KOPT-K1 (cell line): Measurements from ENCODE around the gene BMF.

Experiments
- H3K27ac ChIP-seq: fragments of 200-600 bp; sonication (generic); 2 replicates; pipeline ENCODE4 v1.5.1; 2016; ENCODE audit warnings: antibody characterized with exemption, mild to moderate bottlenecking, low read depth, low read length; ENCODE audit not compliant: poor library complexity, severe bottlenecking
- H3K36me3 ChIP-seq: fragments of 200-600 bp; sonication (generic); 2 replicates; pipeline ENCODE4 v1.5.1; 2017; ENCODE audit warnings: antibody characterized with exemption, mild to moderate bottlenecking, low read length, moderate library complexity; ENCODE audit not compliant: insufficient read depth
- H3K9me3 ChIP-seq: fragments of 200-600 bp; sonication (generic); 2 replicates; pipeline ENCODE4 v1.5.1; 2017; ENCODE audit warnings: antibody characterized with exemption, low read length, mild to moderate bottlenecking; ENCODE audit not compliant: insufficient read depth, poor library complexity, severe bottlenecking

Gene BMF

DNA sequence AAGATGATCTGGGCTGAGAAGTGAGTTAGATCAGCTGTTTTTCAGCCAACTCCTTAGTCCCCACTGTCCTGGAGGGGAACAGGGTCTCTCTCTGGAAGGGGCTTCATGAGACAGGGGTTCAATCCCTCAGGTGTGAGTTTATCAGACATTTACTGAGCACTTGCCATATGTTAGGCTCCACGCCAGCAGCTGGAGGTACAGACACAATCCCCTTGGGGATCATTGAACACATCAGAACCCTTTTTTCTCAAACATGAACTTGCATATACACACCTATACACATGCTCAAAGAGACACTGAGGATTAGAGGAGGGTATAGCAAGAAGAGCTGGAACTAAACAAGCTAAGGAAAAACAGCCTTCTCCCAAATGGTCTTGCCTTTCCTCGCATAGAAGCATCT, 5.5 kb upstream of the BMF start:
- Histone ChIP-seq H3K27ac (no peak overlapping the region), H3K9me3 (no peaks in the 10 kb centered on the region), H3K36me3 (no peaks in the 10 kb centered on the region)

GRCh38 chr15:40112789-40113188, 4.1 kb upstream of the BMF start:
- no peaks in the 10 kb centered on the region for H3K9me3 ChIP-seq
- H3K27ac ChIP-seq, result no peak overlapping the region
- no peaks in the 10 kb centered on the region for H3K36me3 ChIP-seq

GRCh38 chr15:40111888-40112287, 3.2 kb upstream of the BMF start:
- H3K27ac ChIP-seq, result no peak overlapping the region

GRCh38 chr15:40110866-40111550, 2.3 kb upstream of the BMF start:
- no peaks in the 10 kb centered on the region for H3K36me3 ChIP-seq
- no peaks in the 10 kb centered on the region for H3K9me3 ChIP-seq
- H3K27ac ChIP-seq, result no peak overlapping the region

More at GRCh38 chr15:40111888-40112287, 3.2 kb upstream of the BMF start:
- Histone ChIP-seq H3K36me3 (no peaks in the 10 kb centered on the region), H3K9me3 (no peaks in the 10 kb centered on the region)

DNA sequence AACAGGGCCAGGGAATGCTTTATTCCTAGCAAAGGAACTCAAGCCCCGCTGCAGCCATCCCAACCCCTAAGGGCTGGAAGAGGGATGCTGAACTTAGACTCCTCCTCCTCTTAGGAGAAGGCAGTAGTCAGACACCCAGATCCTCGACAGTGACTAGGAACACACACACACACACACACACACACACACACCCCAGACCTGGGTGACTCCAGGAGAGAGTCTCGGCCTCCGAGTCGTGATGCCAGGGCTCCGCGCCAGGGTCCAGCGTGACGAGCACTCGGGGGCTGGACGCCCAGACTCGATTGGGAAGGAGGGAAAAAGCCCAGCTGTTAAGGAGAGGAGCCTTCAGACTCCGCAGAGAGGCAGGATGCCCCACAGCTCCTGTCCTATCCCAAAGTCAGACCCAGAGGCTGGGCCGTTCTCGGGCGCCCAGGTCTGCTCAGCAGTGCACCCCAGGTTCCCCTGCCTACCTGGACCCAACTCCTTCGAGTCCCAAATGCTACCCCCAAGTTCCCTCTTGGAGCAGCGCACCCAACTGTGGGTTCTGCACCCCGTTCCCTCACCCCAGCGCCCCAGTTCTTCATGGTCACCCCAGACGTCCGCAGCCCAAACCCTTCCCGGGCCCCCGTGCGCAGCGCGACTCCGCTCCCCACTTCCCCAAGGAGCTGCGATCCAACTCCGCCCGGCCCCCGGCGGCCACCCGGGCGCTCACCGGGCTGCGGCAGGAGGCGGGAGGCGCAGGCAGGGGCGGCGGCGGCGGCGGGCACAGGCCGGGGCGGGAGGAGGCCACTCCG, 421 bp downstream of the BMF start:
- H3K36me3 ChIP-seq, result no peaks in the 10 kb centered on the region
- H3K27ac ChIP-seq, result no peak overlapping the region
- H3K9me3 ChIP-seq, result no peaks in the 10 kb centered on the region

DNA sequence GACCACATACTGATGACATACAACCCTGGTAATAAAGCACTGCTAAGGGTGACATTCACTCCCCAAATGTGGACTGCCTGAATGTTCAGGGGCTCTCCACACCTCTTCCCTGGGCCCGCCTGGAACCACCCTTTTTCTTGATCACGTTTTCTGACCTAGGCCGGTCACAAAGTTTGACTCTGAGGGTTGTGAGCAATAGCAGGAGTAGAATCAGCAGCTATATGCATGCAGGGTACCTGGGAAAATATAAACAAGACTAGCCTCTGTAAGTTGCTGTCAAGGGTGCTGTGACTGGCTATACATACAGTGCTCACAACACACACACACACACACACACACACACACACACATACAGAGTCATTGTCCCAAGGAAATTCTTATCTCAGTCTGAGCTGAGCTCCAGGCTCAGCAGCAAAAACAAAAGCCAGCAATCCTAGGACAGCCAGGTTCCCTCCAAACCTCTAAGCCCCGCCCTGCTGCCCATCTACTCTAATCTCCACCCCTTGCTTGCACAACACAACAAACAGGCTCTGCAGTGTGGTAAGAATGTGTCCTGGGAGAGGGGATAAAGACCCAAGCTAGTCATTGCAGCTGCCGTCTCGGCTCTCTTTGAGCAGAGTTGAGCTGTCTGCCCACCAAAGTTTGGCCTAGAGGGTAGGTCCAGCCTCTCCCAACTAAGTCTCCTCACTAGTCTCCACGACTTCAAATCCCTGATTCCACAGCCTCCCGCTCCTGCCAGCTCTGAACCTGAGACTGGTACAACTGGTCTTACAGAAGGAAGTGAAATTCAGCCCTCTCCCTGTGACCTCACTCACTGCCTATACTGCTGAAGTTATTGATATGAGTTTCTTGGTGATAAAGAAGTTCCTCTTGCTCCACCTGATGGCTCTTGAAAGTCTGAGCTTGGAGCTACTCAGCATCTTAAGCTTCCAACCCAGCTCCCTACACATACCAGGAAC, 2.2 kb downstream of the BMF start:
- Histone ChIP-seq H3K9me3 (no peaks in the 10 kb centered on the region), H3K36me3 (no peaks in the 10 kb centered on the region), H3K27ac (no peak overlapping the region)

- H3K36me3 ChIP-seq, result no peaks in the 10 kb centered on the region
- peak overlapping the region; percentile 34 for H3K27ac ChIP-seq
- no peaks in the 10 kb centered on the region for H3K9me3 ChIP-seq
Measured at GRCh38 chr15:40105517-40106202, 3.0 kb downstream of the BMF start.

DNA sequence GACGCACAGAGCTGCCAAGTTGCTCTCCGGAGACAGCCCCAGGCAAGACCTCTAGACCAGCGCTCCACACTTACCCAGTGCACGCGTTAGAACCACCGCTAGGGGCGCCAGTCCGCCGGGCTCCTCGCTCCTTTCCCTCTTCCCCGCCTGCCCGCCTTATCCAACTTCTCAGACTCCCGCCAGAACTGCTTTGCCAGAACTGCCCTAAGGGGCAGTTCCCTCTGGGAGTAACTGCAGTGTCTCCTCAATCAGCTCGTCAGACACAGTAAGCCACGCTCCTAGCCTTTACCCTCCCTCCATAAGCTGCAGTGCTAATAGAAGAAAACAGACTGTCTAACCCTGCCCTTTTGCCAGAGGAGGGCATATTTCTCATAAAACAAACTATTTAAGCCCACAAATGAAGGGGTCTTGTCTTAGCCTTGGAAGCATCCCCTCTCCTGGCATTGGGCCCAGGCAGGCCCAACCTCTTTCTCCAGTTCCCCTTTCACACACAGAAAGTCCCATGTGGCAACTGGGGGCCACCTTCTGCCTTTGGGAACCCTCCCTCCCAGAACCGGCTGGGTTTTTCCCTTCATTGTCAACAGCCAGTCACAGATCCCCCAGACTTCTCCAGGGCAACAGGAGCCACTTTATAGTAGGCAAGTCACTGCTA, 3.7 kb downstream of the BMF start:
- peak overlapping the region; percentile 34 for H3K27ac ChIP-seq
- no peaks in the 10 kb centered on the region for H3K36me3 ChIP-seq

DNA sequence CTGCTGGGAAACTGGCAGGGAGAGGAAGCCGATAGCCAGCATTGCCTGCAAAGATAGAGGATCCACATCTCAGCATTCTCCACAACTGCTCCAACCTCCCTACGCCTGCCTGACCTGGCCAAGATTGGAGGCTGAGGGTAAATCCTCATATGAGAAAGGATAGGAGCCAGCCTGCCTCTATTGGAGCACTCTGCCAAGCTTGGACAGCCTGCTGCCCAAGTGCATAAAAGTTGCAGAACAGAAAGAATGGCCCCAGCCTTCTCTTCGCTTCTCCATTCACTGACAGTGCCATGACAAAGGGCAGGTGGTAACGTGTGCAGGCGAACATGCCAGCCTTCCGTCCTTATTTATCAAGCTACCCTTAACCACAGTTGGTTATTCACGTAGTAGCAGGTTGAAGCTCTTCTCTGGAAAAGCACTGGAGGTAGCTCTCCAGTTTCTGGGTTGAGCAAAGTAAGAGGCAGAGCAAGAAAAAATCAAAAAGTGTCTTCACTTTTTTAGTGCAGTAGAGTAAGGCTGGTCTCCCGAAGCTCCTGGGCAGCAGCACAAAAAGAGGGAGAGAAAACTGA, 4.3 kb downstream of the BMF start:
- Histone ChIP-seq H3K36me3 (no peaks in the 10 kb centered on the region), H3K9me3 (no peaks in the 10 kb centered on the region), H3K27ac (peak overlapping the region; percentile 34)

More for the DNA sequence above, 3.7 kb downstream of the BMF start:
- H3K9me3 ChIP-seq, result no peaks in the 10 kb centered on the region

DNA sequence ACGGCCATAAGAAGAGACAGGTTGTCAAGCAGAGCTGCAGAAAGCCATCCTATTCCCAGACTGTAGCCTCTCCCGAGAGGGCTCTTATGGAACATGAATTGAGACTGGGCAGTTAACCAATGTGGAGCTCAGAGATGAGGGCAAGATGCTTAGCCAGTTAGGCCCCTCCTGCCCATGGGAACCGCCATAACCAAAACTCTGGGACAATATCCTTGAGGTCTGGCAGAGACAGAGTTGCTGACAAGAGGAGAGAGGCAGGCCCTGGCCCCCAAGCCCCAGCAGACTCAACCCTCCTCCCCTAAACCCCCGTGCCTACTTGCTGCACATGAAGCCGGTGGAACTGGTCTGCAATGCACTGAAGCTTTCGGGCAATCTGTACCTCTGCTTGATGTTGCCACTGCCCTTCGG, 4.8 kb downstream of the BMF start:
- H3K36me3 ChIP-seq, result no peaks in the 10 kb centered on the region
- H3K27ac ChIP-seq, result no peak overlapping the region
- no peaks in the 10 kb centered on the region for H3K9me3 ChIP-seq

GRCh38 chr15:40102897-40103858, 5.5 kb downstream of the BMF start:
- no peaks in the 10 kb centered on the region for H3K36me3 ChIP-seq
- no peaks in the 10 kb centered on the region for H3K9me3 ChIP-seq
- H3K27ac ChIP-seq, result no peak overlapping the region

GRCh38 chr15:40100947-40101905, 7.5 kb downstream of the BMF start:
- H3K36me3 ChIP-seq, result no peaks in the 10 kb centered on the region
- no peaks in the 10 kb centered on the region for H3K9me3 ChIP-seq
- peak overlapping the region; percentile 54 for H3K27ac ChIP-seq
